Measurements from ENCODE around the gene VWF.
A peak's percentile ranks its signal among the peaks of the same experiment; 100 is the strongest.

VWF gene

DNA sequence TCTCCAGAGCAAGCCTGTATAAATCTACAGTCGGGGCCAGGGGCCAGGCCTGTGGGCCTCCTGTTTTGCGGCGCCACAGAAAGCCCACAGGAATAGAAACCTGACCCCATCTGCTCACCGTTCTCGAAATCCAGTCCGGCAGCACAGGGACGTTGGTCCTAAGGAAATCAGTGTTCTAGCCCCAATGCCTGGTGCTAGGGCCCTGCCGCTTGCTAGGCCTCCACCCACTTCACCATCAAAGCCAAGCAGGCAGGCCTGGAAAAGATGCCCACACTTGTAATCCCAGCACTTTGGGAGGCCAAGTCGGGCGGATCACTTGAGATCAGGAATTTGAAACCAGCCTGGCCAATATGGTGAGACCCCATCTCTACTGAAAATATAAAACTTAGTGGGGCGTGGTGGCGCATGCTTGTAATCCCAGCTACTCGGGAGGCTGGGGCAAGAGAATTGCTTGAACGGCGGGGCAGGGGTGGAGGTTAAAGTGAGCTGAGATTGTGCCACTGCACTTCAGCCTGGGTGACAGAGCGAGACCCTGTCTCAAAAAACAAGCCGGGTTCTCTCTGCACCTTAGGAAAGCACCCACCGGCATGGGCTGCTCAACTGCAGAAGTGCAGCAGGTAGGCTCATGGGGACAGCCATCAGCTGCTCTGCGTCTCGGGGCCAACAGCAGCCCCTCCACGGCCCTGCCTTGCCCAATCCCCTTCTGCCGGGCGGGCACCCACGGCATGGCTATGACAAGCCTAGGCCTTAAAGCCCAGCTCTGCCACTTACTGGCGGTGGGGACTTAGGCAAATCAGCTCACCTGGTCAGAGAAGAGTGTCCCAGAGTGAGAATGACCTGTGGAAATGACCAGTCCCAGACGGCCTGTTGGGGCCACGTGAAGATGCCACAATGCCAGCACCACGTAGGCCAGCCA, 47.4 kb downstream of the VWF start:
- DNase-seq (ENCODE audit: low read depth) = no peak

DNA sequence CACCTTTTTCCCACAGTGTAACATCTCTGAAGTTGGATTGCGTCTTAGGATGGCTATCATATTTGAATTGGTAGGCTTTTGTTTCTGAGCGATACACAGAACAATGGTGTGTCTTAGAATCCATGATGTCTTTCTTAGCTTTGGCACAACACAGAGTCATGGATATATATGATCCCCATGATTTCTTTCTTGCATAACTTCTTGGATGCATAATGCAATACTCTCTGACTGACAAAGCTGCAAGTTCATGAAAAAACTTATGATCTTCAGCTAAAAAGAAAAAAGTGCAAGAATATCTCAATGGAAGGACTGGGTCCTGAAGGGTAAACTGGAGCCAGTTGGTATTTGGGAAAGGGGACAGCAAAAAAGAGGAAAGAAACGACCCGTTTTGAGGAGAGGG, 48.1 kb downstream of the VWF start:
- no peak for DNase-seq (ENCODE audit: low read depth)

DNA sequence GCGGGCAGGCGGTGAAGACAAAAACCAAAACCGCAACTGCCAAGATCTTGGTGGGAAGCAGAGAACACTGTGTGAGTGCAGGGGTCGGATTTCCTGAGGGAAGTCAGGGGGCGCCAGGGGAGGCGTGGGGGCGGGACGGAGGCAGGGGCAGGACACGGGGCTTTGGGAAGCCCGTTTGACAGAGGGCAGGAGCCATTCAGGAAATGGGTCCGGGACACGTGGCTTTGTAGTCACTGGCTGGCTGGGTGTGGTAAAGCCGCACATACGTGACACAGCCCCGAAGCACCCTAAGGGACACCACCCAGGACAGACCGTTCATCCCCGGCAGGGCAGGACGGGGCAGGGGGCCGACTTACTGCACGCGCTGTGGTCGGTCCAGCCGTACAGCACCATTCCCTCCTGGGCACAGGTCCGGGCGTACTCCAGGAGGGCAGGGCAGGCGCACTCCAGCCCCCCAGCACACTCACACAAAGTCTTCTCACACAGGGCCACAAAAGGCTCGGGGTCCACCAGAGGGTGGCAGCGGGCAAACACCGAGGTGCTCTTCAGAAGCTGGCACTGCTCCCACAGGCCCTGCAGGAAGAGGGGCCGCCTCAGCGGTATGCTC, 49.4 kb downstream of the VWF start:
- DNase-seq (ENCODE audit: low read depth) = no peak

DNA sequence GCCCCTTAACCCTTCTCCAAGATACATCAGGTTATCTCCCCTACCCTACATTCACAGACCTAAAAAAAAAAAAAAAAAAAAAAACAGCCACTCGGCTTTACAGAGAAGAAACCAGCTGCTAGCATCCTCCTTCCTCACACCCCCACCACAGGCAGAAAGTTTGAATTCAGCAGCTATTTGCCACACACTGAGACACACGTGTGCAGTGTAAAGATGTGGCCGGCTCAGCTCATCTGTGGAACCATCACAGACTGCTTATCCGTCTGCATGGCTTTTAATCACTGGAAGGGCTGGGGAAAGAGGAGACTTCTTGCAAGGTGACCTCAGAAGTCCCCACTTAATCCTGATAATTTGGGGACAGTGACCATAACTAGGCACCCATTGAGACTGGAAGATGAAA, 50.0 kb downstream of the VWF start:
- DNase-seq (ENCODE audit: low read depth) = no peak

DNA sequence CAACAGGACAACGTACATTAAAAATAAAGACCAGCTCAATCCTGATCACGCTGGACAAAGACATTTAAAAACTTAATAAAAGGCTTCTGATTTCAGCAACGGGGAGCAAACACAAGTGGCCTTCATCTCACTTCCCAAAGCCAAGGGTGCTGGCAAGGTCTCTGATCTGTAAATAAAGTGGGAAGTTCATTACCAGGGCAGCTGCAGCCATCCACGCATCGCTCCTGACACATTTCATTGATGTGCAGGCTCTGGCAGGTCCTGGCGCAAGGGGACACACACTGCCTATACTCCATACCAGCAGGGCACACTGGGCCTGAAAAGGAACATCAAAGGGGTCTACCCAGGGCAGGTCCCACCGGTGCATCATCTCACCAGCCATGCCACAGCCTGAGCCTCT, 51.0 kb downstream of the VWF start:
- DNase-seq (ENCODE audit: low read depth) = no peak

DNA sequence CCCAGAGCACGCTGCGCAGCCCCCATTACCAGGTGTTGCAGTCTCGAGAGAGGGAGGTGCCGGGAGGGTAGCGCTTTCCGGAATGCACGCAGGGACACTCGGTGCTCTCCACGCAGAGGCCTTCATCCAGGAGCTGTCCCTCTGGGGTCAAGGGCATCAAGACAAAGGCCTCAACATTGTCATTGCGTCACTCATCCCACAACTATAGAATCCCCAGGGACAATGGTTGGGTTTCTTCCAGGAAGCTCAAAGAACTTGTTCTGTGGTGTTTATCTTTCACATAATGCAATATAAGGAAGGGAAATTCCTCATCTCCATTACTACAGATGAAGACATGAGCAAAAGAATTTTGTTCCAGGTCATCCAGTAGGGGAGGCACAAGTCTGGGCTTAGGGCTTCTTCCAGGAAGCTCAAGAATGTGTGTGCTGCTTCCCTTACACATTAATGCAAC, 52.1 kb downstream of the VWF start:
- DNase-seq (ENCODE audit: low read depth) = no peak

- DNase-seq (ENCODE audit: low read depth) = no peak
Measured at GRCh38 chr12:6071589-6071988, 52.9 kb downstream of the VWF start.

DNA sequence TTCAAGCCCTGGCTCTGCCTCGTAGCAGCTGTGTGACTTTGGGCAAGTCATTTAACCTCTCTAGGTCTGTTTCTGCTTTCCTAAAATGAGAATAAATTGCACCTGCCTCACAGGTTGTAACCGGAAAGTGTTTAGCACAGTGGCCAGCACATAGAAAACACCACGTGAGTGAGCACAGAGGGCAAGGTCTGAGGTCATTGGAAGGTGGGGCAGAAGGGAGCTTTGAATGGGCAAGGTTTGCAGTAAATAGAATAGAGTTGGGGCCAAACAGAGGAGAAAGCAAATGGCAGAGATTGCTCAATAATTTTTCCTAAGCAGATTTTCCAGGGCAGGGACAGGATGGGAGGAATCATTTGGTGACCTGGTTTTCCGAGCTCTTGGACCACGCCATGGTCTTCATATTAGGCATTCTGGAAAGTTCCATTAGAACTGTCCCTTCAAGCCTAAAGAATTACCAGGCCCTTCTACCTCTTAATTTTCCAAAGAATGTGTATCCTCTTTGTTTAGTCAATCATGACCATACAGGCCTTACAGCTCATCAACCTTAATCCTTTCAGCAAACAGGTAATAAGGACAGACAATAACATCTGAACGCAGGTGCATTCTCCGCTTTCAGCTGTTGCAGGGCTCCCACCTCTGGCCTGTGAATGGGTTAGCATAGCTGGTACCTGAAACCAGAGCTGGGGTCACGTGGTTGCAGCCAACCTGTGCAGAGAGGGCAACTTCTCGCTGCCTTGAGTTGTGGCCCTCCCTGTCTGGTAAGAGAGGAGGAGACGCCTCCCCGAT, 53.8 kb downstream of the VWF start:
- DNase-seq (ENCODE audit: low read depth) = no peak

GRCh38 chr12:6069437-6070093, 54.9 kb downstream of the VWF start:
- DNase-seq (ENCODE audit: low read depth) = no peak

- DNase-seq (ENCODE audit: low read depth) = no peak
Measured at GRCh38 chr12:6068227-6068626, 56.2 kb downstream of the VWF start.

DNA sequence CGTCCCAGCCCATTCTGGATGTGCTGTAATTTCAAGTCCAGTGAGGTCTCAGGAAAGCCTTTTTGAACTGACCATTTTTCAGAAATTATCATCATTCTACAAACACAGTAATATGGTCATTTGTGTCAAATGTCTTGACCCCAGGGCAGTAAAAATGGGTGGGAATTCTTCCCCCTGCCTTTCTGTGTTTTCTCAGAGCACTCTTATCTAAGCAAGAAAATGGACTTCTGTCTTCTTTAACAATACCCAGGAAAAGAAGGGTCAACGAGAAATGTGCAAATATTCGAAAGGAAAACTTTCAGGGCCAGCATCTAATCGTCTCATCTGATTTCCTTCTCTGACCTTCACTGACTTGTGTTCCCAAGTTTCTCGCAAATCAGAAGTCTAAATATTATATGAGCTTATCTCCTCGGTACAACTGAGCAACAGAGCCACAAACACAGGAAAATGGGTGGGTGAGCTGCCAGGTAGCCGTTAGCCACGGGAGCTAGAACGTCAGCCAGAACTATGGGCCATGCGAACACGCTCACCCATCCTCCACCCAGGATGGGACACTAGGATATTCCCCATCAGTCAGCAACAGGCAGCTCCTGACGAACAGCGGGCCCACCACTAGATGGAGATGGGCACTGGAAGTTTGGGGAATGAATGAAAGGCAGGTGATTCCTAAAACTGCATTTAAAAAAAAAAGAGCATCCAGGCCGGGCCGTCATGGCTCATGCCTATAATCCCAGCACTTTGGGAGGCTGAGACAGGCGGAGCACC, 57.1 kb downstream of the VWF start:
- no peak for DNase-seq (ENCODE audit: low read depth)

GRCh38 chr12:6066651-6067050, 57.8 kb downstream of the VWF start:
- DNase-seq (ENCODE audit: low read depth) = no peak

GRCh38 chr12:6065863-6066199, 58.6 kb downstream of the VWF start:
- DNase-seq (ENCODE audit: low read depth) = no peak

DNA sequence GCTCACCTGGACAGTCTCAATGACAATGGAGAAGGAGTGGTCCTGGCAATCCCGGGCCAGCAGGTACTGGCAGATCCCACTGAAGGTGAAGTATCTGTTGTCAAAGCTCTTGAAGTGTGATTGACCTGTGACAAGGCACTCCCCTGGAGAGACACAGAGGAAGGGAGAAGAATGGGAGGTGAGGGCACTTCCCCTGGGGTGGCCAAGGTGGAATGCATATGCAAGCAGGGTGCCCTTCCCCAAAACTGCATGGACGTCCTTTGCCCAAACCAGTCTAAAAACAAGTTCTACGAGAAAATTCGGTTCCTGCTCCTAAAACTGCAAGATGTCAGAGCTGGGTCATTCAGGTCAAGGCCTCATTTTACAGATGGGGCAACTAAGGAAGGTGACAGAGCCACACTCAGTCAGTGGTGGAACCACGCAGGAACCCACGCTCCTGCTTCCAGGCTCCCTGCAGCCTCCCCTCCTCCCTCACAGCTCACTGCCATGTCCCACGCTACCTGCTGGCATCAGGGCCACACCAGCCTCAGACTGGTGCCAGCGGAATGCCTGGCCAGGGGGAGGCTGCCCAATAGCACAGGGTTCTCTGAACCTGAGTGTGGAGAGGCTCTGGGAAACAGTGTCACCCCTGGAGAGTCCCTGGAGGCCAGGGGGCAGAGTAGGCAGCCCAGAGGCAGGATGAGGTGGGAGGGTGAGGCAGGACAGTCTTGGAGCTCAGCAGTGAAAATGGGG, 59.2 kb downstream of the VWF start:
- no peak for DNase-seq (ENCODE audit: low read depth)

GRCh38 chr12:6062757-6063735, 61.4 kb downstream of the VWF start:
- DNase-seq (ENCODE audit: low read depth) = peak; percentile 39

DNA sequence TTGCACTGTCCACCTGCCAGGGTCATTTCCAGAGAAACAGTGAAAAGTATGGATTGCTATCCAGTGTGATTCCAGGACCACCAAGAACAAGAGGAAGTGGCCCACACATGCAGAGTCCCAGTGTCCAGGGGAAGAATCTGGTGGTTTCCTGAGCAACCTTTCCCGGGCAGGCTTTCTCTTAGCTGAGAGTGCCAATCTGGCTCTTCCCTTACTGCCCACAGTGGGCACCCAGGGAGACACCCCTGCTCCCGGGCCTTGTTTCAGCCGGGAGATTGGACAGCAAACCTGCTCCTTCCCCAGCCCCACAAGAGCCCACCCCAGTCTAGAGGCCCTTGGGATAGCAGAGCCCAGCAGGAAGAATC, 62.1 kb downstream of the VWF start:
- no peak for DNase-seq (ENCODE audit: low read depth)

GRCh38 chr12:6061660-6062059, 62.8 kb downstream of the VWF start:
- no peak for DNase-seq (ENCODE audit: low read depth)

GRCh38 chr12:6059860-6060565, 64.5 kb downstream of the VWF start:
- no peak for DNase-seq (ENCODE audit: low read depth)

- no peak for DNase-seq (ENCODE audit: low read depth)
Measured at GRCh38 chr12:6059221-6059620, 65.2 kb downstream of the VWF start.
